Lower leg skin (tissue), 4 donors: Measurements from ENCODE around the gene TOX2. TPM values are rescaled to one million over a fixed set of nuclear protein-coding genes. Genes with fewer than 3 reads are reported as not detected.

ENCODE experiments used
- DNase-seq, 2 donors: peaks; one replicate each; pipeline ENCODE4 v3.0.0-alpha.2; 2019; ENCODE audit warnings: low spot score in 2 of 2
- H3K4me3 ChIP-seq: fragments of 200-600 bp; sonication (generic); 2 replicates; pipeline ENCODE4 v1.5.1; 2017; ENCODE audit warnings: mild to moderate bottlenecking, low read depth; ENCODE audit not compliant: poor library complexity, severe bottlenecking
- POLR2A ChIP-seq, 2 donors: fragments of 450-650 bp; IDR thresholded peaks; one replicate each; pipeline ENCODE4 v1.6.1; 2016 to 2017; ENCODE audit warnings: antibody characterized with exemption in 2 of 2, mild to moderate bottlenecking in 1 of 2, moderate library complexity in 1 of 2
- WGBS, 2 donors: methylation state at CpG; one replicate each; pipeline ENCODE4 v1.1.5; 2018; 5-methylcytosine and 5-hydroxymethylcytosine counted together
- intact Hi-C: fragments of 100-400 bp; cut with DNase I; formaldehyde crosslinking; loops from one replicate; pipeline ENCODE4 v1.15.0; 2023; ENCODE audit warnings: low total_unique reads
- total RNA-seq, 4 donors: library from RNA; depleted of rRNA; stranded (reverse); fragments of >200 nt; gene quantifications; one replicate each; pipeline ENCODE4 v1.1.0, GENCODE V29; 2016
- TF ChIP-seq, protein P1 (sequence below), 3 donors: fragments of 450-650 bp; IDR thresholded peaks; one replicate each; pipeline ENCODE4 v1.5.1; 2016; ENCODE audit warnings: antibody characterized with exemption in 3 of 3, mild to moderate bottlenecking in 3 of 3, moderate library complexity in 2 of 3

TOX2 gene
- total RNA-seq, 4 donors from 2014 or later = 1.8 to 5.2 (median 1.9) TPM

DNA sequence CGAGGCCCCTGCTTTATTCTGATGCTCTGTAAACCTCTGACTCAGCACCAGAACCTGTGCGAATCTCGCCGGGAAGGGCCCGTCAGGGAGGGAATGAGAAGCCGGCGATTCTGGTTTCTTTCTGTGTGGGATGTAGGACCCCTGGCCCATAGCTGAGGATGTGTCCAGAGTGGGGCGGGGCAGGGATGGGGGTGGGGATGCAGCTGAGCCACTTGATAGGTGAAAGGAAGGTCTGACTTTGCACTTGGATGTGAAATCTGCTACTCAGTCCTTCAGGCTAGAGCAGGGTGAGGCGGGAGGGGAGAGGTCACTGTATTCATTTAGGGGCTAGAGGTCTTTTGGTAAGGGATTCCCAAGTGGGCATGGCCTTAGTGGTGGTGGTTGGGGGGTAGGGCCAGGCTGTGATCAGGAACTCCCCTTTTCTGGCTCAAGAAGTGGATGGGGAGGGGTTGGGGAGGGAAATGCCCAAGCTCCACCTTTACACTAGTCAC, 2.3 kb downstream of the TOX2 start:
- intact Hi-C loops = no loop called here
- H3K4me3 ChIP-seq = no peak overlapping the region
- 34 to 41% methylated on average over 9 of the region's 9 CpGs for WGBS, 2 donors
- no peak for DNase-seq
- TF ChIP-seq, protein P1, sequence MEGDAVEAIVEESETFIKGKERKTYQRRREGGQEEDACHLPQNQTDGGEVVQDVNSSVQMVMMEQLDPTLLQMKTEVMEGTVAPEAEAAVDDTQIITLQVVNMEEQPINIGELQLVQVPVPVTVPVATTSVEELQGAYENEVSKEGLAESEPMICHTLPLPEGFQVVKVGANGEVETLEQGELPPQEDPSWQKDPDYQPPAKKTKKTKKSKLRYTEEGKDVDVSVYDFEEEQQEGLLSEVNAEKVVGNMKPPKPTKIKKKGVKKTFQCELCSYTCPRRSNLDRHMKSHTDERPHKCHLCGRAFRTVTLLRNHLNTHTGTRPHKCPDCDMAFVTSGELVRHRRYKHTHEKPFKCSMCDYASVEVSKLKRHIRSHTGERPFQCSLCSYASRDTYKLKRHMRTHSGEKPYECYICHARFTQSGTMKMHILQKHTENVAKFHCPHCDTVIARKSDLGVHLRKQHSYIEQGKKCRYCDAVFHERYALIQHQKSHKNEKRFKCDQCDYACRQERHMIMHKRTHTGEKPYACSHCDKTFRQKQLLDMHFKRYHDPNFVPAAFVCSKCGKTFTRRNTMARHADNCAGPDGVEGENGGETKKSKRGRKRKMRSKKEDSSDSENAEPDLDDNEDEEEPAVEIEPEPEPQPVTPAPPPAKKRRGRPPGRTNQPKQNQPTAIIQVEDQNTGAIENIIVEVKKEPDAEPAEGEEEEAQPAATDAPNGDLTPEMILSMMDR (IDR thresholded peaks at IDR 0.05) = no peak
- no peak for TF ChIP-seq POLR2A (IDR thresholded peaks at IDR 0.05)

DNA sequence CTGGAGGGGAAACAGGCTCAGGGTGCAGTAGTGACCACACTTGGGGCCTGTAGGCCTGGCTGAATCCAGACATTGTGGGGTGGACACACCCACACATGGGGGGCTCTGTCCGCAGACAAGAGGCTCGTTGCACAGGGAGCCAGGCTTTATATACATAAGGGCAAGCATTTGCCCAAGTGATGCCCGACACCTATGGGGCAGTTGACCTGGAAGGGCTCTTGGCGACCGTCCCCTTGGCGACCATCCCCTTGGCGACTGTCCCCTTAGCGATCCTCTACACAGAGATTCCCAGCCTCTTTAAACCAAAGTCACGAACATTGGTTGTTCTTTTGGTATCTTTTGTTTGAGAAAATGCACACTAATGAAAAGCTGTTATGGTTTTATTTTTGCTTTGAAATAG, 2.7 kb downstream of the TOX2 start:
- no peak for DNase-seq
- intact Hi-C loops = no loop called here
- 79 to 81% methylated on average over 9 of the region's 9 CpGs for WGBS, 2 donors
- TF ChIP-seq POLR2A (IDR thresholded peaks at IDR 0.05) = no peak
- TF ChIP-seq, protein P1 (IDR thresholded peaks at IDR 0.05) = no peak
- H3K4me3 ChIP-seq = no peak overlapping the region

DNA sequence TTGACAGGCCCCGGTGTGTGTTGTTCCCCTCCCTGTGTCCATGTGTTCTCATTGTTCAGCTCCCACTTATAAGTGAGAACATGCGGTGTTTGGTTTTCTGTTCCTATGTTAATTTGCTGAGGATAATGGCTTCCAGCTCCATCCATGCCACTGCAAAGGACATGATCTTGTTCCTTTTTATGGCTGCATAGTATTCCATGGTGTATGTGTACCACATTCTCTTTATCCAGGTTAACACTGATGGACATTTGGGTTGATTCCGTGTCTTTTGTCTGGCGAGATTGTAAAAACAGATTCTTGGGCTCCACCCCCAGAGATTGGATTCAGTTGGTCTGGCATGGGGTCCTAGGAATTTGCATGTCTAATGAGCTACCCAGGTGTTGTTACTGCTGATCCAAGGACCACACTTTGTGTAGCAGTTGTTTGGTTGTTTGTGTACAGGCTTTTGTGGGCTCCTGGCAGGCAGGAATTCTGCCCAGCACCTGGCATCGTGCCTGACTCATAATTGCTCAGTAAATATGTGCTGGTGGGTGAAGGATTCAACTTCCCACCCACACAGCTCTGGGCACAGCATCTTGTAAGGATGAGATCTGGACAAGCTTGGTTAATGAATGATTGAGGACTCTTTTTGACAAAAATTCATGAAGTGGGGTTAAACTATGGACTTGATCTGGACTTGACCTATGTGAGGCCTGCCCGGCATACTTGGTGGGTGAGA, 5.2 kb downstream of the TOX2 start:
- TF ChIP-seq, protein P1 (IDR thresholded peaks at IDR 0.05) = no peak
- no peak for TF ChIP-seq POLR2A (IDR thresholded peaks at IDR 0.05)
- WGBS, 2 donors = 92% methylated on average over 6 of the region's 6 CpGs
- H3K4me3 ChIP-seq = no peak overlapping the region
- intact Hi-C loops = no loop called here
- DNase-seq = no peak

DNA sequence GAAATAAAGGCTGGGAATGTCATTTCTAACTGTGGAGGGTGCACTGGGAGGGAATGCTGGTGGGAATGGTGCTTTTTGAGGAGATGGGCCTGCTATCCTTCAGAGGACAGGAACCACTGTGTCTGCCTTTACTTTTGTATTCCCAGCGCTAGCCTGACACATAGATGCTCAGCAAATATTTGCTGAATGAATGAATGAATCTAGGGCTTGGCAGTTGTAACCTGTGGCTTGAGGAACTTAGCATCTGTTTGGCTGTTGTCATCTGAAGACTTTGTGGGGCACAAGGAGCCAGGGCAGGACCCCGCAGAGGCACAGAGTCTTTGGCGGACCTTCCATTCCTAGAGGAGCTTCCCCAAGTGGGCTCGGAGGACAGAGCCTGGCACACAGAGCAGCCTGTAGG, 6.1 kb downstream of the TOX2 start:
- no peak overlapping the region for H3K4me3 ChIP-seq
- no peak for TF ChIP-seq POLR2A (IDR thresholded peaks at IDR 0.05)
- TF ChIP-seq, protein P1 (IDR thresholded peaks at IDR 0.05) = no peak
- DNase-seq = no peak
- 86 to 93% methylated on average over 4 of the region's 4 CpGs for WGBS, 2 donors
- intact Hi-C loops = no loop called here

DNA sequence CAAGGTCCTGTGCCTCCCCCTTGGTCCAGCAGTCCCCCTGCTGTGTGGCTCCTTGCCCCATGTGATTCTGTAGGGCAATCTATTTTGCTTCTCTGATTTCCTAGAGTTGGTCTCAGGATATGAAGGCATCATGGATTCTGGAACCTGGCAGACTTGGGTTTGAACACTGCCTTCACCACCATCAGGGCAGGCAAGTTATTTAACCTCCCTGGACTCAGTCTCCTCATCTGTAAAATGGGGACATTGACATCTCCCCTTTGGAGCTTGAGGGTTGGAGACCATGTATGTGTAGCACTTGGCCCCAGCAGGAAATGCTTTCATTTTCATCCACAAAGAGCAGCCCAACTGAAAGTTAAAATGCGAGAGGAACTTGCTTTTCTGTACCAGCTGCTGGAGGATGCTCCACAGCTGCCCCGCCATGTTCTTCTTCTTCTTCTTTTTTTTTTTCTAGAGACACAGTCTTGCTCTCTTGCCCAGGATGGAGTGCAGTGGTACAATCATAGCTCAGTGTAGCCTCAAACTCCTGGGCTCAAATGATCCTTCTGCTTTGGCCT, 6.7 kb downstream of the TOX2 start:
- WGBS, 2 donors = 75 to 81% methylated on average over 2 of the region's 2 CpGs
- H3K4me3 ChIP-seq = no peak overlapping the region
- intact Hi-C loops = no loop called here
- DNase-seq = no peak
- TF ChIP-seq POLR2A (IDR thresholded peaks at IDR 0.05) = no peak
- TF ChIP-seq, protein P1 (IDR thresholded peaks at IDR 0.05) = no peak
